ENCODE data around the gene RNF126.

GRCh38 chr19:656751-657559, 6.1 kb downstream of the RNF126 start:
- no peak for TF ChIP-seq POLR2A (IDR thresholded peaks at IDR 0.05)
- no peak for TF ChIP-seq POLR2AphosphoS5 (IDR thresholded peaks at IDR 0.05; ENCODE audit: insufficient read depth in 1 of 2, low read depth in 1 of 2)
- no peak for TF ChIP-seq CTCF (IDR thresholded peaks at IDR 0.05)
